OCI-LY3 (cell line): ENCODE results near the gene CCDC121.

ENCODE experiments used
- EZH2phosphoT487 ChIP-seq: fragments of 200-600 bp; shearing (Covaris generic); IDR thresholded peaks from 2 replicates; pipeline ENCODE4 v1.6.1; 2018; ENCODE audit warnings: antibody characterized with exemption, mixed run types, low read depth
- TF ChIP-seq, protein P1 (sequence below): fragments of 200-600, 300-600 bp; sonication (generic); IDR thresholded peaks from 2 replicates; pipeline ENCODE4 v1.5.1; 2014; ENCODE audit warnings: antibody characterized with exemption, low read length, low read depth

- TF ChIP-seq, protein P1, sequence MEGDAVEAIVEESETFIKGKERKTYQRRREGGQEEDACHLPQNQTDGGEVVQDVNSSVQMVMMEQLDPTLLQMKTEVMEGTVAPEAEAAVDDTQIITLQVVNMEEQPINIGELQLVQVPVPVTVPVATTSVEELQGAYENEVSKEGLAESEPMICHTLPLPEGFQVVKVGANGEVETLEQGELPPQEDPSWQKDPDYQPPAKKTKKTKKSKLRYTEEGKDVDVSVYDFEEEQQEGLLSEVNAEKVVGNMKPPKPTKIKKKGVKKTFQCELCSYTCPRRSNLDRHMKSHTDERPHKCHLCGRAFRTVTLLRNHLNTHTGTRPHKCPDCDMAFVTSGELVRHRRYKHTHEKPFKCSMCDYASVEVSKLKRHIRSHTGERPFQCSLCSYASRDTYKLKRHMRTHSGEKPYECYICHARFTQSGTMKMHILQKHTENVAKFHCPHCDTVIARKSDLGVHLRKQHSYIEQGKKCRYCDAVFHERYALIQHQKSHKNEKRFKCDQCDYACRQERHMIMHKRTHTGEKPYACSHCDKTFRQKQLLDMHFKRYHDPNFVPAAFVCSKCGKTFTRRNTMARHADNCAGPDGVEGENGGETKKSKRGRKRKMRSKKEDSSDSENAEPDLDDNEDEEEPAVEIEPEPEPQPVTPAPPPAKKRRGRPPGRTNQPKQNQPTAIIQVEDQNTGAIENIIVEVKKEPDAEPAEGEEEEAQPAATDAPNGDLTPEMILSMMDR = no peak
- no peak for TF ChIP-seq EZH2phosphoT487
These were observed 46.0 kb downstream of the CCDC121 start, which contains the start of gene ZNF512 for GRCh38 chr2:27582695-27583389.
